GM18907 (cell line): ENCODE data around the gene ADARB2.

Source experiments
- ATAC-seq: cut with Tn5 transposase; IDR thresholded peaks from one replicate; pipeline ENCODE4 v1.9.1; 2021; ENCODE audit warnings: mild to moderate bottlenecking, moderate library complexity; ENCODE audit not compliant: unreplicated experiment

The ADARB2 gene

GRCh38 chr10:1187151-1187854 lies 550.0 kb downstream of the ADARB2 start:
- no peak for ATAC-seq

- no peak for ATAC-seq
Measured at GRCh38 chr10:1186683-1186990, 550.7 kb downstream of the ADARB2 start.

- no peak for ATAC-seq
Measured at GRCh38 chr10:1185911-1186682, 551.2 kb downstream of the ADARB2 start.

GRCh38 chr10:1184541-1185430 lies 552.5 kb downstream of the ADARB2 start:
- no peak for ATAC-seq

GRCh38 chr10:1183701-1184100 lies 553.6 kb downstream of the ADARB2 start:
- ATAC-seq: no peak

GRCh38 chr10:1183033-1183396 lies 554.3 kb downstream of the ADARB2 start:
- ATAC-seq: no peak

GRCh38 chr10:1182280-1183032 lies 554.9 kb downstream of the ADARB2 start:
- no peak for ATAC-seq

GRCh38 chr10:1180836-1181235 lies 556.5 kb downstream of the ADARB2 start:
- no peak for ATAC-seq

GRCh38 chr10:1180071-1180730 lies 557.1 kb downstream of the ADARB2 start:
- no peak for ATAC-seq

- no peak for ATAC-seq
Measured at GRCh38 chr10:1179346-1180070, 557.8 kb downstream of the ADARB2 start.

- no peak for ATAC-seq
Measured at GRCh38 chr10:1178506-1178905, 558.8 kb downstream of the ADARB2 start.

- ATAC-seq: no peak
Measured at GRCh38 chr10:1177936-1178335, 559.4 kb downstream of the ADARB2 start.

- no peak for ATAC-seq
Measured at GRCh38 chr10:1175956-1176565, 561.3 kb downstream of the ADARB2 start.

- no peak for ATAC-seq
Measured at GRCh38 chr10:1174022-1174421, 563.3 kb downstream of the ADARB2 start.

- no peak for ATAC-seq
Measured at GRCh38 chr10:1173091-1173490, 564.2 kb downstream of the ADARB2 start.

- no peak for ATAC-seq
Measured at GRCh38 chr10:1172256-1172984, 564.9 kb downstream of the ADARB2 start.

GRCh38 chr10:1171586-1171985 lies 565.7 kb downstream of the ADARB2 start:
- no peak for ATAC-seq

GRCh38 chr10:1171182-1171581 lies 566.1 kb downstream of the ADARB2 start:
- ATAC-seq: no peak

GRCh38 chr10:1170867-1171180 lies 566.5 kb downstream of the ADARB2 start:
- no peak for ATAC-seq
